B cell (primary cell): ENCODE data around the gene TNRC6B. TPM values are rescaled to one million over a fixed set of nuclear protein-coding genes. Genes with fewer than 3 reads are reported as not detected.

ENCODE experiments used
- ATAC-seq: fragments of 200-7000 bp; cut with Tn5 transposase; one replicate; pipeline ENCODE4 v1.10.0; 2021; ENCODE audit warnings: low read depth, mild to moderate bottlenecking, moderate number of reproducible peaks, moderate library complexity
- CTCF ChIA-PET: fragments of 350-600 bp; sonication (Branson Sonifier 250); formaldehyde crosslinking; loops from one replicate; lab custom pipeline; 2021; ENCODE audit warnings: antibody characterized with exemption, inconsistent platforms; lab: Charles Lee
- POLR2A ChIA-PET: fragments of 350-600 bp; sonication (Branson Sonifier 250); formaldehyde crosslinking; loops from one replicate; lab custom pipeline; 2021; ENCODE audit warnings: antibody characterized with exemption; lab: Charles Lee
- DNase-seq: peaks from one replicate; pipeline ENCODE4 v3.0.0; 2013
- H2AFZ ChIP-seq: 2 replicates; pipeline ENCODE4 v1.6.1; 2012; ENCODE audit warnings: mild to moderate bottlenecking, low read depth, low read length; ENCODE audit not compliant: insufficient read depth, poor library complexity, severe bottlenecking
- H3K27ac ChIP-seq, 2 donors: 1 replicate in 1 of 2; 2 replicates in 1 of 2; pipeline ENCODE4 v1.5.1; 2012 to 2013; ENCODE audit warnings: low read length in 2 of 2, mild to moderate bottlenecking in 2 of 2, moderate library complexity in 1 of 2
- H3K27me3 ChIP-seq, 4 experiments: fragments of 200-600 bp in 1 of 4; sonication (generic) in 1 of 4; replicated peaks in 1 of 4; 1 replicate in 2 of 4; 2 replicates in 2 of 4; pipeline versions ENCODE4 v1.6.1 to v1.7.0; 2013 to 2016; ENCODE audit warnings: low read length in 3 of 4, mild to moderate bottlenecking in 2 of 4, mixed read lengths in 1 of 4, moderate library complexity in 1 of 4; ENCODE audit not compliant: insufficient read depth in 4 of 4, control insufficient read depth in 3 of 4; ENCODE audit errors: control extremely low read depth in 1 of 4
- H3K36me3 ChIP-seq, 2 experiments: replicated peaks in 1 of 2; 1 replicate in 1 of 2; 2 replicates in 1 of 2; pipeline versions ENCODE4 v1.6.1 to v1.7.1; 2013; ENCODE audit warnings: low read length in 1 of 2; ENCODE audit not compliant: insufficient read depth in 2 of 2, control insufficient read depth in 1 of 2; ENCODE audit errors: control extremely low read depth in 1 of 2, extremely low read depth in 1 of 2
- H3K4me1 ChIP-seq, 2 donors: fragments of 200-600 bp in 1 of 2; sonication (generic) in 1 of 2; 1 replicate in 1 of 2; 2 replicates in 1 of 2; pipeline versions ENCODE4 v1.5.1 to v1.6.1; 2013 to 2017; ENCODE audit warnings: low read length in 2 of 2; ENCODE audit not compliant: control insufficient read depth in 2 of 2, insufficient read depth in 2 of 2
- H3K4me2 ChIP-seq: replicated peaks from 2 replicates; pipeline ENCODE3; 2012; ENCODE audit warnings: mild to moderate bottlenecking, low read depth, low read length; ENCODE audit not compliant: poor library complexity, severe bottlenecking
- H3K4me3 ChIP-seq, 5 experiments: fragments of 200-600 bp in 1 of 5; sonication (generic) in 1 of 5; 1 replicate in 3 of 5; 2 replicates in 2 of 5; pipeline versions ENCODE4 v1.5.1 to v1.7.0; 2011 to 2016; ENCODE audit warnings: low read length in 4 of 5, mild to moderate bottlenecking in 4 of 5, low read depth in 2 of 5, control low read depth in 1 of 5, moderate library complexity in 1 of 5; ENCODE audit not compliant: insufficient read depth in 1 of 5; ENCODE audit errors: control extremely low read depth in 1 of 5, extremely low read depth in 1 of 5
- H3K79me2 ChIP-seq: fragments of 200-600 bp; sonication (generic); one replicate; pipeline ENCODE4 v1.6.0; 2016; ENCODE audit warnings: low read length; ENCODE audit not compliant: control insufficient read depth, insufficient read depth
- H3K9ac ChIP-seq: fragments of 200-600 bp; sonication (generic); 2 replicates; pipeline ENCODE4 v1.6.1; 2017; ENCODE audit warnings: mild to moderate bottlenecking, low read length, moderate library complexity
- H3K9me3 ChIP-seq, 3 donors: one replicate each; pipeline versions ENCODE4 v1.6.1 to v1.7.1; 2013; ENCODE audit warnings: low read length in 2 of 3; ENCODE audit not compliant: control insufficient read depth in 2 of 3, insufficient read depth in 1 of 3; ENCODE audit errors: control extremely low read depth in 1 of 3
- H4K20me1 ChIP-seq: 2 replicates; pipeline ENCODE4 v1.6.0; 2012; ENCODE audit warnings: mild to moderate bottlenecking, low read length; ENCODE audit not compliant: insufficient read depth, control insufficient read depth, poor library complexity, severe bottlenecking
- H3K27ac Mint-ChIP-seq: one replicate; pipeline ENCODE4 v1.8.0; 2021; ENCODE audit warnings: mixed read lengths
- H3K27me3 Mint-ChIP-seq: one replicate; pipeline ENCODE4 v1.8.0; 2021; ENCODE audit warnings: mixed read lengths
- H3K4me1 Mint-ChIP-seq: one replicate; pipeline ENCODE4 v1.8.0; 2021; ENCODE audit warnings: mixed read lengths
- H3K4me3 Mint-ChIP-seq: one replicate; pipeline ENCODE4 v1.8.0; 2021; ENCODE audit warnings: mixed read lengths
- H3K9me3 Mint-ChIP-seq: one replicate; pipeline ENCODE4 v1.8.0; 2022; ENCODE audit warnings: mixed read lengths; ENCODE audit not compliant: insufficient read depth
- CTCF ChIP-seq: fragments of 200-600 bp; IDR thresholded peaks from one replicate; pipeline ENCODE4 v1.8.0; 2022; ENCODE audit warnings: antibody characterized with exemption, mild to moderate bottlenecking
- EZH2 ChIP-seq: IDR thresholded peaks from 2 replicates; pipeline ENCODE4 v1.6.1; 2012; ENCODE audit warnings: borderline replicate concordance, low read depth, mild to moderate bottlenecking, moderate library complexity, low read length; ENCODE audit not compliant: insufficient read depth, poor library complexity, severe bottlenecking
- WGBS: methylation state at CpG from one replicate; pipeline ENCODE4 v1.1.5; 2013; ENCODE audit warnings: missing lambda C conversion rate; ENCODE audit not compliant: insufficient coverage; 5-methylcytosine and 5-hydroxymethylcytosine counted together
- intact Hi-C: fragments of 100-400 bp; cut with micrococcal nuclease; formaldehyde crosslinking; loops from one replicate; pipeline ENCODE4 v1.10.0; 2022
- polyA plus RNA-seq: library from polyadenylated mRNA; depleted of rRNA; stranded (reverse); fragments of >200 nt; gene quantifications from 2 replicates; pipeline ENCODE4 v1.2.3, GENCODE V29; 2012
- total RNA-seq, 2 donors: library from RNA; stranded (reverse); fragments of 120-200 nt in 1 of 2; gene quantifications; 1 replicate in 1 of 2; 2 replicates in 1 of 2; pipeline versions ENCODE4 v1.2.3 to v1.2.4, GENCODE V29; 2013 to 2022

Gene TNRC6B
- total and polyA plus RNA-seq, 2 donors (not counting 1 experiment from before 2014, with no cell fraction given) = 28.8 to 210 TPM

GRCh38 chr22:40334060-40334459, 156.3 kb downstream of the TNRC6B start:
- Histone ChIP-seq H3K9ac (no peak overlapping the region), H3K4me2 (no peak overlapping the region), H3K9me3 (no peaks in the 10 kb centered on the region), H3K27ac (peak overlapping the region in 1 of 2 donors; percentile 44), H3K27me3 (no peaks in the 10 kb centered on the region), H3K79me2 (no peaks in the 10 kb centered on the region), H3K4me1 (peaks cover 22 to 26% of the 10 kb centered on the region in 2 donors), H3K36me3 (peaks cover 5 to 20% of the 10 kb centered on the region in 2 experiments), H4K20me1 (no peaks in the 10 kb centered on the region), H3K4me3 (no peak overlapping the region), H2AFZ (no peak overlapping the region)
- intact Hi-C loops = no loop called here
- Mint-ChIP-seq H3K4me3 (no peak overlapping the region), H3K27ac (peak overlapping the region; percentile 47), H3K4me1 (peaks cover 45% of the 10 kb centered on the region), H3K27me3 (no peaks in the 10 kb centered on the region), H3K9me3 (no peaks in the 10 kb centered on the region)
- no peak for DNase-seq
- no peak for TF ChIP-seq CTCF
- WGBS = 16% methylated on average over 2 of the region's 2 CpGs
- ChIA-PET CTCF (interaction anchor here (1.2 kb wide), 1 partner anchor 13 kb away, joined by 4 read pairs; no protein-coding TSS in a partner anchor), POLR2A (no interaction called here)
- ATAC-seq = no peak

GRCh38 chr22:40334899-40335298, 157.2 kb downstream of the TNRC6B start:
- H2AFZ ChIP-seq = no peak overlapping the region
- intact Hi-C loops = no loop called here
- DNase-seq = no peak
- no peak overlapping the region for H3K4me3 Mint-ChIP-seq
- TF ChIP-seq EZH2 (no peak), CTCF (no peak)
- no peaks in the 10 kb centered on the region for H3K9me3 Mint-ChIP-seq
- H3K9me3 ChIP-seq = no peaks in the 10 kb centered on the region
- ChIA-PET POLR2A (interaction anchor here (0.6 kb wide), 2 partner anchors 432 to 651 kb away, joined by 4 to 5 read pairs; no protein-coding TSS in a partner anchor), CTCF (interaction anchor here (0.6 kb wide), 3 partner anchors 101 to 380 kb away, joined by 3 read pairs; no protein-coding TSS in a partner anchor)
- H3K27ac Mint-ChIP-seq = peak overlapping the region; percentile 59
- peaks cover 22 to 26% of the 10 kb centered on the region in 2 donors for H3K4me1 ChIP-seq
- no peaks in the 10 kb centered on the region for H3K79me2 ChIP-seq
- H3K4me1 Mint-ChIP-seq = peaks cover 45% of the 10 kb centered on the region
- H3K27me3 Mint-ChIP-seq = no peaks in the 10 kb centered on the region
- WGBS = no CpG with 5 or more reads among the region's 2 CpGs
- no peak overlapping the region for H3K4me2 ChIP-seq
- peaks cover 5 to 20% of the 10 kb centered on the region in 2 experiments for H3K36me3 ChIP-seq
- no peak overlapping the region for H3K4me3 ChIP-seq
- H3K27me3 ChIP-seq = no peaks in the 10 kb centered on the region
- H3K27ac ChIP-seq = peak overlapping the region in 1 of 2 donors; percentile 44
- no peaks in the 10 kb centered on the region for H4K20me1 ChIP-seq
- H3K9ac ChIP-seq = no peak overlapping the region
- ATAC-seq = no peak
